SHP77 treated with DMSO at 0.1 percent for 48 hours (cell line): ENCODE results near the gene CLDN22.
"Not testable (repeated sequence)": the region's sequence is repeated elsewhere in the genome, so short reads cannot be mapped to it uniquely, and the experiment has no call there.

Source experiments
- DNase-seq: peaks from one replicate; lab custom pipeline; 2025; lab: John Stamatoyannopoulos, UW

CLDN22 gene

DNA sequence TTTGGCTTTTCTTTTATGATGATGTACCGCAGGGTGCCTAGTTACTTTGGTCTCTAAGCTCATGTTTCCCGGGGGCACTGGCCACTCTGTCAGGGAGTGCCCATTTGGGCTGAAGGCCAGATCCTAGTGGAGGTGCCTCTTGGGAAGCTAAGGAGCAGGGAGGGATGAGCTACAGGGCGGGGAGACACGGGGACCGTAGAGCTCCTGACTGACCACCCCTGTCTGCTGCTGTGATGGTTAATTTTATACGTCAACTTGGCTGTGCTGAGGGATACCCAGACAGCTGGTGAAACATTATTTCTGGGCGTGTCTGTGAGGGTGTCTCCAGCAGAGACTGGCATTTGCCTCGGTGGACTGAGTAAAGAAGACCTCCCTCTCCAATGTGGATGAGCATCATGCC is 27.1 kb upstream of the CLDN22 start:
- no peak for DNase-seq

DNA sequence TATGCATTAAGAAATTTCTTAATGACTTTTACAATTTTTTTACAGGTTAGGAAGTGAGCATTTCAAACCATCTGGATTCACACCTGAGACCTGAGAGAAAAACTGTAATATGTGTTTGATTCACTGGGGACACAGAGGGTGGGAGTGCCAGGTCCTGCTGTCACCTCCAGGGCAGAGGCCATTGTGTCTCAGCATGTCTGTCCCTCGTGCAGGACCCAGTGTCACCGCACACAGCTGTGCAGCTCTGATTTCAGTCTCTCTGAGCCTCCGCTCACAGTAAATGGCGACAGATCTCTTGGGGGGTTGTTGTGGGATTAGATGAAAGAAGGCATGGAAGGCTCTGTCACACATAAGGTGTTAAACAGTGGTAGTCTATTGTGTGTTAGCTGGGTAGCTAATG is 25.2 kb upstream of the CLDN22 start:
- no peak for DNase-seq

- DNase-seq = no peak
Measured at GRCh38 chr4:183344523-183345255, 24.6 kb upstream of the CLDN22 start.

- no peak for DNase-seq
Measured at GRCh38 chr4:183343730-183344129, 23.7 kb upstream of the CLDN22 start.

DNA sequence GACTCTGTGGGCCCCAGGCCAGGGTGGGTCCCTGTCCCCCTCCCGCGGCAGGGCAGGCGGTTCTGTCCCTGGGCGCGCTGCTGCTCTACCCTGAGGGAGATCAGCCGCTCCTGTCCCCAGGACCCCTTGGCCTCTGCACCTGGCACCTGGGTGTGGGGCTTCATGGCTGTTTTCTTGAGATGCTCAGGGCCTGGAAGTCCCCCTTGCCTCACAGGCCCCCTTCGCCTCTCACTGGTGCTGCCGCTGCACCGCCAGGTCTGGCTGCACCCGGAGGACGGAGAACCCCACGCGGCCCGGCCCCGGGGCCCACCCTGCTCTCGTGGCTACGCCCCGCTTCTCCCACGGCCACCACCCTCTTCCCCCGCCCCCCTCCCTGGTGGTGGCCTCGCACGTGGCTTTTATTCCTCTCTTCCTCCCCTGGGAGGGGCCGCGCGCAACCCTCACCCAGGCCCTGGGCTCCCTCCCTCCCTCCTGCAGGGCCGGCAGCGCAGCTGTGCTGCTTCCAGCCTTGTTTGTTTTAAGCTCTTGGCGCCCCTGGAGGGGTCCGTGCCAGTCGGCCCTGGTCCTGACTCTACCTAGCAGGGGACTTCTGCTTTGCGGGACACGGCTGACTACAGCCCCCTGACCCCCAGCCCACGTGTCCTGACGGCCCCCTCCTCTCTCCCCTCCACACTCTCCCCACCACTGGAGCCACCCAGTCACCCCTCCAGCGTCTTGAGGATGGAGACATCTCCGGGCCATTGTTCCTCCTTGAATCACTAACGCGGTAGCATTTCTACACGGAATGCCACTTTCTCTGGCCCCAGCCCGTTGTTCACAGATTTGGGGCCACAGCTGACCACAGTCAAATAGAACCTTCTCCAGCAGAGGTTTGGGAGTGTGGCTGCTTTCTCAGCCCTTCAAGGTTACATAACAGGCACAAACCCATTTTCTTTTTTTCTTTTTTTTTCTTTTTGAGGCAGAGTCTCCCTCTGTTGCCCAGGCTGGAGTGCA is 22.8 kb upstream of the CLDN22 start:
- no peak for DNase-seq

DNA sequence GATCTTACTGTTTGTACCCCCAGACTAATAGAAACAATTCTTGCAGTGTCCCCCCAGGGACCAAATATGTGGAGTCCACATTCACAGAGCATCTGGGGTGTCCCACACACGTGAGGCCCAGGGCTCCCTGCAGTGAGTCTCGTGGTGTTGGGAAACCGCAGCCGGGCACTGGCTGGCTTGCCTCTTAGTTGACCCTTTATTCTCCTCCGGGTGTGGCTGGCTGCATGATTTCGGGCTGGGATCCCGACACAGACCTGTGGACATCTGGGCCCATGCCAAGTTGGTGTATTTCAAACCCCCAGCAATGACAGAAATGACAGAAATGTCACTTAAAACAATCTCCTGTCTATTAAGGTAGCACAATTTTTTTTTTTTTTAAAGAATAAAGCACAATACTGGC is 17.8 kb upstream of the CLDN22 start:
- DNase-seq = no peak

- no peak for DNase-seq
Measured at GRCh38 chr4:183337349-183337748, 17.3 kb upstream of the CLDN22 start.

GRCh38 chr4:183335369-183335940 is 15.4 kb upstream of the CLDN22 start:
- DNase-seq = no peak

DNA sequence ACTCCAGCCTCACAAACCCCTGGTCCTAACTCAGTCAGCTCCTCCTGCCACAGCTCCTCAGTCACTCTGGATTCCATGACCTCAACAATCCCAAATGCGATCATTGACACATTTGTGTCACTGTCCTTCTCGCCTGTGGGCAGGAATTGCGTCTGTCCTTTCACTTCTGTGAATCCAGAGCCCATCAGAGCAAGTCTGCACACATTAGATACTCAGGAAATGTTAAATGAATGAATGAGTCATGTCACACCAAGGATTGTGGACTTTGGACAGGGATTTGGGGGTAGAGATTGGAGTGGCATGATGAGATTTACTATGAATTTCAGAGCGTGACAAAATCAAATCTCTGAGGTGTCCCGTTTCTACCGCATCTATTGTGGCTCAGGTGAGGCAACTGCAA is 13.9 kb upstream of the CLDN22 start:
- DNase-seq = no peak

DNA sequence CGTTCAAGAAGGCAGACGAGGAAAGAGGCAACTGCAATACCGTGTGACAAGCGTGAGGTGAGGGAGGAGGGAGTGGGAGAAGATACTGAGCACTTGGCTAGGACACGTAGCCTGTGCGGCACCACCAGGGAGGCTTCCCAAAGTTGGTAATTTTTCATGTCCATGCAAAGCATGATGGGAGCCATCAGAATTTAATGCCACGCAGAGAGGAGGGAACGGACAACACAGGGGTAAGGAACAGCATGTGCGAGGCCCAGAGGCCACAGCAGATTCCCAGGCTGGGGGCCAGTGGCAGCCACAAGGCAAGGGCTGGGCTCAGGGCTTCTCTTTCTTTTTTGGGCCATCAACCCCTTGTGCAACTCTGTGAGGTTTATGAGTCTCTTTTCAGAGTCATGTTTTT is 13.1 kb upstream of the CLDN22 start:
- DNase-seq = no peak

- no peak for DNase-seq
Measured at GRCh38 chr4:183332447-183332846, 12.4 kb upstream of the CLDN22 start.

- no peak for DNase-seq
Measured at GRCh38 chr4:183330841-183331240, 10.8 kb upstream of the CLDN22 start.

- no peak for DNase-seq
Measured at GRCh38 chr4:183329954-183330742, 10.1 kb upstream of the CLDN22 start.

DNA sequence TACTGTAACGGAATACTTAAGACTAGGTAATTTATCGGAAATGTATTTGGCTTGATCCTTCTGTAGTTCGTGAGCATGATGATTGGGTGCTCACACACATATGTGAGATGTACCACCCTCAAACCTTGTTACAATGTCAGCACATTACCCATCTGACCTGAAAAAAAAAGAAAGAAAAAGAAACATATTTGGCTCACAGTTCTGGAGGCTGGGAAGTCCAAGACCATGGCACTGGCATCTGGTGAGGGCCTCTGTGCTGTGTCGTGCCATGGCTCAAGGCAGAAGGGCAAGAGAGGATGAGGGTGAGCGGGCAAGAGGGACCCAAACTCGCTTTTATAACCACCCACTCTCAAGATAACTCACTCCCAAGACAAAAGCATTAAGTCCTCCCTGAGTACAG is 9.2 kb upstream of the CLDN22 start:
- no peak for DNase-seq

GRCh38 chr4:183328832-183329231 is 8.8 kb upstream of the CLDN22 start:
- DNase-seq = no peak

GRCh38 chr4:183327827-183328226 is 7.8 kb upstream of the CLDN22 start:
- DNase-seq = no peak

DNA sequence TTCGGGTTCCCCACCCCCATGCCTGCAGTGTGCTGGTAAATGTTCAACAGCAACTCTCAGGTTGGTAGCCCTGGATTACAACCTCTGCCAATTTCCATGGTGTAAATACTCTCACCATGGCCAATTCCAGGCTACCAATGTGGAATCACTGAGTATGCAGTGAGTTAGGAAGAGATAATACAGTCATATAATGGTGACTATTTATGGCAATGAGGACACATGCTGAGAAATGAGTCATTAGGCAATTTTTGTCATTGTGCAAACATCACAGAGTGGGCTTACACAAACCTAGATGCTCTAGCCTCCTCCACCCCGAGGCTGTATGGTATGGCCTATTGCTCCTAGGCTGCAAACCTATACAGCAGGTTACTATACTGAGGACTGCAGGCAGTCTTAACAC is 6.8 kb upstream of the CLDN22 start:
- DNase-seq = no peak

DNA sequence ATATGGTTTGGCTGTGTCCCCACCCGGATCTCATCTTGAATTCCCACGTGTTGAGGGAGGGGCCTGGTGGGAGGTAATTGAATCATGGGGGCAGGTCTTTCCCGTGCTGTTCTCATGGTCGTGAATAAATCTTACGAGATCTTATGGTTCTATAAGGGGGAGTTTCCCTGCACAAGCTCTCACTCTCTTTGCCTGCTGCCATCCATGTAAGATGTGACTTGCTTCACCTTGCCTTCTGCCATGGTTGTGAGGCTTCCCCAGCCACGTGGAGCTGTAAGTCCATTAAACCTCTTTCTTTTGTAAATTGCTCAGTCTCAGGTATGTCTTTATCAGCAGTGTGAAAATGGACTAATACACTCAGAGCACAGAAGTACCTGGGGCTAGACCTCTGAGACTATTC is 6.3 kb upstream of the CLDN22 start:
- not testable (repeated sequence) for DNase-seq

- no peak for DNase-seq
Measured at GRCh38 chr4:183324619-183325018, 4.5 kb upstream of the CLDN22 start.

DNA sequence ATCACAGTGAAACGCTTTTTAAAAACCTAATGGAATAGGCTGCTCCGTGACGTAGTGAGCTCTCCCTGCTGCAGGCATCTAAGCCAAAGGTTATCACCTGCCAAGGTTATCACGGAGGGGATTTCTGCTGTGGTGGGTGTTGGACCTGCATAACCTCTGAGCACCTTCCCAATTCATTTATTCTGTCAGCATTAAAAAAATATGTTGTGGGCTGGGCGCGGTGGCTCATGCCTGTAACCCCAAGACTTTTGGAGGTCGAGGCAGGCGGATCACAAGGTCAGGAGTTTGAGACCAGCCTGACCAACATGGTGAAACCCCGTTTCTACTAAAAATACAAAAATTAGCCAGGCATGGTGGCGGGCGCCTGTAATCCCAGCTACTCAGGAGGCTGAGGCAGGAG is 4.0 kb upstream of the CLDN22 start:
- not testable (repeated sequence) for DNase-seq

DNA sequence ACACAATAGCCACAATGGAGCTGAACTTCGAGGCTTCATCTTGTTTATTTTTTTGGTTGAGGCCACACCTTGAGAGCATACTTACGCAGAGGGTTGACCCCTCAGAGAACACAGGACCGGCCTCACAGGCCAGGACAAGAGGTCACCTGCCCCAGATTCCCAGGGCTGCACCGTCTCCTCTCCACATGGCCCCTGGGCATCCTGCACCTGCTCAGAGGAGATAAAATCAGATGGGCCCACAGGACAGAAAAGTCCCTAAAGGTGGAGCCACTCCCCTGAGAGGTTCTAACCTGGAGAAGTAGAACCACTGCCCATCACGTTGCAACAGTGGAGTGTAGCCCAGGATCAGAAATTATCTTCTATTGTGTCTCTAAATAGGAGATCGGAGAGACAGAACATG is 3.2 kb upstream of the CLDN22 start:
- no peak for DNase-seq

DNA sequence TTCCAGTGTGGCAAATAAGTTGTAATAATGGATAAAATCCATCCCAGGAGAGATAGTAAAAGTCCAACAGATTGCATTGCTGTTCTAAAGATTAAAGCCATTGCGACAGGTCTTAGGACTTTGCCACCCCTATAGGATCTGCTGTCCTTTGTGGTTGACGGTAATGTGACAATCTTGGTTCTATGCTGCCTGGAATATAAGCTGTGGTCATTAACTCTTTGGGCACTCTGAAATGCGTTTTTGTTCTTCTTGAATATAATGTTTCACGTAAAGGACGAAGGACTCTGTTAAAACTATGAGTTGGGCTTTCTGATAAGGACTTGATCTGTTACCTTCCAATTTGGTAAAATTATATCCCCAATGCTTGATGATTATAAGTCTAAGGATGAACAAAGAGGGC is 2.2 kb upstream of the CLDN22 start, which contains the start of gene CLDN24:
Gene CLDN24, minus strand, starts transcription at position 101 of the 400 bp plus-strand sequence. Its CDS starts 0 bp downstream, at position 101.
- DNase-seq = no peak
